Choroid plexus epithelial cell (primary cell): ENCODE data around the gene ABLIM2.

ENCODE experiments used
- DNase-seq: peaks from one replicate; pipeline ENCODE4 v3.0.0-alpha.2; 2010; ENCODE audit warnings: low read depth
- H3K4me3 ChIP-seq: 2 replicates; pipeline ENCODE4 v1.5.1; 2011; ENCODE audit warnings: low read depth, mild to moderate bottlenecking, control low read depth, low read length, moderate library complexity
- TF ChIP-seq, protein P1 (sequence below): conservative IDR thresholded peaks from 2 replicates; pipeline ENCODE4 v1.5.1; 2011; ENCODE audit warnings: low read depth, mild to moderate bottlenecking, control low read depth, inconsistent platforms, low read length, moderate library complexity

ABLIM2 gene

DNA sequence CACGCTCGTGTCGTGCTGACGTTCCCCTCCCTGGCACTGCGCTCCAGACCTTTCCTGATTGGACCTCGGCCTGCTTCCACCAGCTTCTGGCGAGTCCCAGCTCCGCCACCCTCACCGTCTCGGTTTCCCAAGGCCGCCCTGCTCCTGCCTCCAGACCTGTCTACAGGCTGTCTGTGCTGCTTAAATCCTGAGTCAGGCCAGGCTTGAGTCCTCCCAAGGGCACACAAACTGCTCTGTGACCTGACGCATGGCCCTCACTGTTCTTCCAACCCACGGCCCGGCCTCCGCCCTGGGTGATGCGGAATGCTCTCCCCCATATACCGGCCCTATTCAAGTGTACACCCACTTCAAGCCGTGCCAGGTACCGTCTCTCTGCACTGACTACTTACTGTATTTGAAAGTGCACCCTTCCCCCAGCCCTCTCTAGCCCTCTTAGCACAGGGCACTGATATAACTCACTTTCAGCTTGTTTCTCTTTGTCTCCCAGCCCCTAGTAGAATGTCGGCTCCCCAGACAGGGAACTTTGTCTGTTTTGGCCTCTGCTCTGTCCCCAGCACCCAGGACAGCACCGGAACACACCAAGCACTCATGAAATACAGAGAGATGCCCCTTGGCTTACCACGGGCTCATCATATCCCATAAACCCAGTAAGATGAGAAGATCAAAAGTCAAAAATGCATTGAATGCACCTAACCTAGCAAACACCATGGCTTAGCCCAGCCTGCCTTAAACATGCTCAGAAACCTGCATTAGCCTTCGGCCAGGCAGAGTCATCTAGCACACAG lies 155.9 kb downstream of the ABLIM2 start:
- TF ChIP-seq, protein P1, sequence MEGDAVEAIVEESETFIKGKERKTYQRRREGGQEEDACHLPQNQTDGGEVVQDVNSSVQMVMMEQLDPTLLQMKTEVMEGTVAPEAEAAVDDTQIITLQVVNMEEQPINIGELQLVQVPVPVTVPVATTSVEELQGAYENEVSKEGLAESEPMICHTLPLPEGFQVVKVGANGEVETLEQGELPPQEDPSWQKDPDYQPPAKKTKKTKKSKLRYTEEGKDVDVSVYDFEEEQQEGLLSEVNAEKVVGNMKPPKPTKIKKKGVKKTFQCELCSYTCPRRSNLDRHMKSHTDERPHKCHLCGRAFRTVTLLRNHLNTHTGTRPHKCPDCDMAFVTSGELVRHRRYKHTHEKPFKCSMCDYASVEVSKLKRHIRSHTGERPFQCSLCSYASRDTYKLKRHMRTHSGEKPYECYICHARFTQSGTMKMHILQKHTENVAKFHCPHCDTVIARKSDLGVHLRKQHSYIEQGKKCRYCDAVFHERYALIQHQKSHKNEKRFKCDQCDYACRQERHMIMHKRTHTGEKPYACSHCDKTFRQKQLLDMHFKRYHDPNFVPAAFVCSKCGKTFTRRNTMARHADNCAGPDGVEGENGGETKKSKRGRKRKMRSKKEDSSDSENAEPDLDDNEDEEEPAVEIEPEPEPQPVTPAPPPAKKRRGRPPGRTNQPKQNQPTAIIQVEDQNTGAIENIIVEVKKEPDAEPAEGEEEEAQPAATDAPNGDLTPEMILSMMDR, result no peak
- no peak for DNase-seq
- H3K4me3 ChIP-seq, result no peak overlapping the region

- H3K4me3 ChIP-seq, result no peak overlapping the region
- TF ChIP-seq, protein P1, result no peak
- DNase-seq, result no peak
Observed at GRCh38 chr4:8001564-8002355, 156.9 kb downstream of the ABLIM2 start.

GRCh38 chr4:8000721-8001491 lies 157.7 kb downstream of the ABLIM2 start:
- TF ChIP-seq, protein P1, result no peak
- DNase-seq, result no peak
- H3K4me3 ChIP-seq, result no peak overlapping the region

DNA sequence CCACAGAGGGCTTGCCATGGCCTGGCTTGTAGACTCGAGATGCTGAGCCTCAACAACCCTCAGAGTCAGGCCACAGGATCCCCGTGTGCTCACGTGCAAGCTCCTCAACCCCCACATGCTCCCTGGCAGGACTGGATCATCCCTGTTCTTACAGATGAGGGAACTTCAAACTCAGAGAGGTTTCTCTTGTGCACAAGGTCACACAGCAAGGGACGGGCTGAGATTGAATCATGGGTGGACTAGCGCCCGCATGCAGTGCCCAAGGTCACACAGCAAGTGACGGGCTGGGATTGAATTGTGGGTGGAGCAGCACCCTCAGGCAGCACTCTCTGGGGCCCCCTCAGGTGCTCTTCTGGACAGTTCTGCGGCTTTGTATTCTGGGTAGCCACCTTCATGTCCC lies 158.4 kb downstream of the ABLIM2 start:
- no peak for DNase-seq
- TF ChIP-seq, protein P1, result no peak

DNA sequence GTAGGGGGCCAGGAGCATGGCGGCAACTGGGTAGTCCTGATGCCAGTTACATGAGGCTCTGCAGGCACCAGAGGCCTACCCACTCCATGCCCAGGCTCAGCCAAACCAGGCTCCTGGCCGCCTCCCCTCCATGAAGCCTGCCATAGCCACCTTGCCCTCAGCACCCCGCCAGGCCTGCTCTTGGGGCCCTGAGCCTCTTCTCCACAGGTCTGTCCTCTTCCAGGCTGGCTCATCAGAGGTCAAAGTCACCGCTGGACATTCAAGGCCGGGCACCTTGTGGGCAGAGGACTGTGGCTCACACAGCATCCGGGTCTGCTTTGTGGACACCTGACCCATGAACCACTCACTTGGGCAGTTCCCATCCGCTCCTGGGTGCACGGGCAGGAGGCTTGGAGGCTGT lies 158.9 kb downstream of the ABLIM2 start:
- TF ChIP-seq, protein P1, result no peak
- DNase-seq, result no peak

More for the DNA sequence above, 158.4 kb downstream of the ABLIM2 start:
- no peak overlapping the region for H3K4me3 ChIP-seq

DNA sequence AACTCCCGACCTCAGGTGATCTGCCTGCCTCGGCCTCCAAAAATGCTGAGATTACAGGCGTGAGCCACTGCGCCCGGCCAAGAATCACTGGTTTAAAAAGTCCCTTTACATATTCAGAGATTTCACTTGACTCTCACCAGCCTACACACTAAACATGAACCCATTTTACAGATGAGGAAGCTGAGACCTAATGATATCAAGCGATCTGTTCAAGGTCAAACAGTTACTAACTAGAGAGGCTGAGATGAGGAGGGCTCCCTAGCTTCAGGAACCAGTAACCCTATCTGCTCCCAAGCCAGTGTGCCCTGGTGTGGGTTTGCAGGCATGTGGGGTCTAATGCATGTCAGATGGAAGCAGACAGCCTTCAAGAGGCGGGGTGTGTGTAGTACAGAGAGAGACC lies 159.3 kb downstream of the ABLIM2 start:
- H3K4me3 ChIP-seq, result no peak overlapping the region
- TF ChIP-seq, protein P1, result no peak
- no peak for DNase-seq

More for the DNA sequence above, 158.9 kb downstream of the ABLIM2 start:
- H3K4me3 ChIP-seq, result no peak overlapping the region
